Right ventricle myocardium superior (tissue), 1 donor: ENCODE measurements around the gene STAC3. TPM values are rescaled to one million over a fixed set of nuclear protein-coding genes. Genes with fewer than 3 reads are reported as not detected.

Source experiments
- ATAC-seq: fragments of 200-7000 bp; cut with Tn5 transposase; one replicate; pipeline ENCODE4 v1.9.1; 2020; ENCODE audit warnings: mild to moderate bottlenecking; ENCODE audit not compliant: poor library complexity
- DNase-seq: peaks from one replicate; pipeline ENCODE4 v3.0.0-alpha.2; 2020
- intact Hi-C: fragments of 100-400 bp; cut with DNase I; formaldehyde crosslinking; loops from one replicate; pipeline ENCODE4 v1.11.2; 2022
- total RNA-seq: library from RNA; stranded (reverse); fragmentation: NEBNext Ultra II Directional; extraction: Animal tissue kit (Norgen Biotek cat#: 25700); gene quantifications from one replicate; pipeline ENCODE4 v1.2.1, GENCODE V29; 2021
- donor health status: DM: no; HTN: yes; CAD: no; lungs with severe emphysema.

Gene STAC3
- total RNA-seq, 1 donor from 2014 or later, result 1.2 TPM

DNA sequence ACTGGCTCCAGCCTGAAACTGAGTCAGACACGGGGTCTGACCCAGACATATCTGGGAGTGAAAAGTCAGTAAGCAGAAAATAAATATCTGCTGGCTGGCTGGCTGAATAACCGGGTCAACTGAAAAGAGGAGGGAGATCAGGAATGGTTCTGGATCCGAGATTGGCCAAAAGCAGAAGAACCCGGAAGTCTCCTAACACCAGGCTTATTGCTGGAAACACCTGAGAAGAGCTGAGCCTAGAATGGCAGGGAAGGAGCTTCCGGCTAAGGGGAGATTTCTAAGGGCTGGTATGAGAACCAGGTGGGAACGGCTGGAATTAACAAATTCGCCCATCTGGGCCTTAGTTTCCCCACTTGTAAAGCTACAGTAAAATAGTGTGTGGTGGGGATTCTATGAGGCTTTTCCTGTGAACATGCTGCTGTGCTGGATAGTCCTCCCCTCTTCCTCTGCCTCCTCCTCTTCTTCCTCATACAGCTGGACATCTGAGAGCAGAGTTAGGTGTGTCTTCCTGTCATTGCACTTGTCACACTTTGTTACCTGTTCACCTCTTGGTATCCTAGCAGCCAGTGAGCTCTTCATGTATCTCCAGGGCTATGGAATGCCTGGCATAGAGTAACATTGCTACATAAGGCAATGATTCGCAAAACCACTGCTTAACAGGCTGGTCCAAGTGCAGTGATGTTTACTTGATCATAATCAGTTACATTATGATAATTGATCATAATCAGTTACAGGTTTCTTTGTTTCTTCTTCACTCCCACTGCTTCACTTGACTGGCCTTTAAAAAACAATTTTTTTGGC is 23.5 kb downstream of the STAC3 start:
- intact Hi-C loops, result no loop called here
- no peak for DNase-seq
- no peak for ATAC-seq

DNA sequence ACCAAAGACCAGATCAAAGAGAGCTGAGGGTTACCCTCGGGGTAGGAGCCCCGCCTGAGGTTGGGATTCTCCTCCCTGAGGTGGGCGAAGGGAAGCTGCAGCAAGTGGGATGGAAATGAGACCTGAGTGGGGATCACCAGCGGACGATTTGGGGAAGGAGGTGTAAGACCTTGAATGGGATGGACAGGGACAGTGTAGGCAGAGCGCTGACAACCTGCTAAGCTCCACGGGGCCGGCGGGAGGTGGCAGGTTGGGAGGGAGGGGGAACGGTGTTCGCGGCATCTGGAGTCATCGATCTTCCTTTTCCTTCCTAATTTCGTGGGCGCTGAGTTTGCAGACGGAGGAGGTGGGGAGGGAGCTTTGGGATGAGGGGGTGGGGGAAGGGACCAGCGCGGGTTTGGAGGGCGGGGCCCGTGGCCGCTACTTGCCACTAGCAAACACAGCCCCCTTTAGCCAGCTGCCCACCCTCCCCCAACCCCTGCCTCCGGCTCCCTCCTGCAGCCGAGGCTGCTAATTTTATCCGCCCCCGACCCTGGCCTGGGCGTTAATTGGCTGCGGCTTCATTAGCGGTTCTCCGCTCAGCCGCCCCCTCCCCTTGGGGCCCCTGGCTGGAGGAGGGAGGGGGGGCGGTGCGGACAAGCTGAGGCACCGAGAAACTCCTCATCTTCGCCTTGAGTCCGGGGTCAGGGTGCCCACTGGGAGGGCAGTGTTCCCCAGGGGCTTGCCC is 24.2 kb downstream of the STAC3 start:
- intact Hi-C loops, result no loop called here
- DNase-seq (no peak), ATAC-seq (no peak)

DNA sequence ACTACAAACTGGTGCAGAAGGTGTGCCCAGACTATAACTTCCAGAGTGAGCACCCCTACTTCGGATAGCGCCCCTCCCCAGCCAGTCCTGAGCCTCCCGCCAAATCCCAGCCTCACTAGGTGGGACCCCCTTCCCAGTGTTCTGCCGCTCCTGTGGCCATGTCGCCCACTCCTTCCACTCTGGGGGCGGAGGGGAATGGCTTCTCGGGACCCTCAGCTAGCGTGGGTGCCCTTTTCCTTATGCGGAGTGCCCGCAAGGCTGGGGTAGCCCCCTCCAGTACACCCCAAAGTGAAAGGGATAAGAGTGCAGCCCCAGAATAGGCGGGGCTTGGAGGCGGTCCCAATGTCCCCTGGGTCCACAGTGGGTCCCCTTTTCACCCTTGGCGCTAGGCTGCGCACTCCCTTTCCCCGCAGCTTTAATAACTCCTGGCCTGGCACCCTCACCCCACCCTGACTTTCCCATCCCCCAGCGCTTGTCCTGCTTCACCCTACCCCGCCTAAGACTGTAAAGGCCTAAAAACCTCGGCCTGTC is 25.2 kb downstream of the STAC3 start:
- ATAC-seq, result no peak
- DNase-seq, result no peak
- intact Hi-C loops, result no loop called here

DNA sequence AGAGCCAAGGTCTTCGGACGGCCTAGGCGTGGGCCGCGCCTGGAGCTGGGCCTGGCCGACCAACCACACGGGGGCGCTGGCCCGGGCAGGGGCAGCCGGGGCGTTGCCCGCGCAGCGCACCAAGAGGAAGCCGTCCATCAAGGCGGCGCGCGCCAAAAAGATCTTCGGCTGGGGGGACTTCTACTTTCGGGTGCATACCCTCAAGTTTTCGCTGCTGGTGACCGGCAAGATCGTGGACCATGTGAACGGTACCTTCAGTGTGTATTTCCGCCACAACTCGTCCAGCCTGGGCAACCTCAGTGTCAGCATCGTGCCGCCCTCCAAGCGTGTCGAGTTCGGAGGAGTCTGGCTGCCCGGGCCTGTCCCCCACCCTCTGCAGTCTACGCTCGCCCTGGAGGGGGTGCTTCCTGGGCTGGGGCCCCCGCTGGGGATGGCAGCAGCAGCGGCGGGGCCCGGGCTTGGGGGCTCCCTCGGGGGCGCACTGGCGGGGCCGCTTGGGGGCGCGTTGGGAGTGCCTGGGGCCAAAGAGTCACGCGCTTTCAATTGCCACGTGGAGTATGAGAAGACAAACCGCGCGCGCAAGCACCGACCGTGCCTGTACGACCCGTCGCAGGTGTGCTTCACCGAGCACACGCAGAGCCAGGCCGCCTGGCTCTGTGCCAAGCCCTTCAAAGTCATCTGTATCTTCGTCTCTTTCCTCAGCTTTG is 25.9 kb downstream of the STAC3 start:
- ATAC-seq, result peak; percentile 50
- peak; percentile 74 for DNase-seq
- intact Hi-C loops, result no loop called here

GRCh38 chr12:57224278-57224972 is 26.6 kb downstream of the STAC3 start:
- ATAC-seq (no peak), DNase-seq (no peak)
- intact Hi-C loops, result no loop called here

GRCh38 chr12:57223191-57224165 is 27.5 kb downstream of the STAC3 start:
- ATAC-seq, result no peak
- intact Hi-C loops, result no loop called here
- no peak for DNase-seq

DNA sequence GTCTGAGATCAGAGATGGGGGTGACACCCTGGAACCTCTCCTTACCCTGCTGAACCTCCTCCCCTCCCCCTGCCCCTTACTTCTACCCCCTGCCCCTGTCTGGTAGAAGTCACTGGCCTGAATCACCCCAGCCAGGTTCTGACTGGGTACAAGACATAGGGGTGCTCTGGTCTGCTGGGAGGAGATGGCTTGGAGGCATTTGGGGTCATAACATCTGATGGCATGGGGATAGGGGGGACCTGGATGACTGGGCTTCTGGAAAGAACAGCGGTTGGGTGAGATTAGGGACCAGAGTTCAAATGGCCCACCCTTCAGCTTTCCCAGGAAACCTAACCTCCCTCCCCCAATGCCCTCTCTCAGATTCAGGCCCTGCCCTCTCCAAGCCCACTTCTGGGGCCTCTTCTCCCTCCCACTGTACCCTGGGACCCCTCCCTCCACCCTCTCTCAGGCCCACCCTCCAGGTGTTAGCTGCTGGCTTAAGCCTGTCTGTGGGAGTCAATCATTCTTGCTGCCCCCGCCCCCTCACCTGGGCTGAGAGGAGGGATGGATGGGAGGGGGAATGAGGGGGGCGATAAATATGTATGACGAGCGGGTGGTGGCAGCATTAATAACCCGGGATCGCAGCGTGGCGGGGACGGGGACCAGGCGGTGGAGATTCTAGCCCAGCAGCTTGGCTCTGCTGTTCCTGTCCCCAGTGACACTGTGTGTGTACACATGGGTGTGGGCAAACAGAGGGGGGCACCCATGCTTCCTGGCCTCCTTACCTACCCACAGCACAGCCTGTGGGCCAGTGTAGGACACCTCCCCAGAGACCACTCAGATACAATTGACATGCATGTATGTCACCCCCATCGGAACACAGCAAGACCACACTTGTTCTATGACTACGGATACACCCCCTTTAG is 28.4 kb downstream of the STAC3 start:
- DNase-seq (no peak), ATAC-seq (no peak)
- intact Hi-C loops, result no loop called here

DNA sequence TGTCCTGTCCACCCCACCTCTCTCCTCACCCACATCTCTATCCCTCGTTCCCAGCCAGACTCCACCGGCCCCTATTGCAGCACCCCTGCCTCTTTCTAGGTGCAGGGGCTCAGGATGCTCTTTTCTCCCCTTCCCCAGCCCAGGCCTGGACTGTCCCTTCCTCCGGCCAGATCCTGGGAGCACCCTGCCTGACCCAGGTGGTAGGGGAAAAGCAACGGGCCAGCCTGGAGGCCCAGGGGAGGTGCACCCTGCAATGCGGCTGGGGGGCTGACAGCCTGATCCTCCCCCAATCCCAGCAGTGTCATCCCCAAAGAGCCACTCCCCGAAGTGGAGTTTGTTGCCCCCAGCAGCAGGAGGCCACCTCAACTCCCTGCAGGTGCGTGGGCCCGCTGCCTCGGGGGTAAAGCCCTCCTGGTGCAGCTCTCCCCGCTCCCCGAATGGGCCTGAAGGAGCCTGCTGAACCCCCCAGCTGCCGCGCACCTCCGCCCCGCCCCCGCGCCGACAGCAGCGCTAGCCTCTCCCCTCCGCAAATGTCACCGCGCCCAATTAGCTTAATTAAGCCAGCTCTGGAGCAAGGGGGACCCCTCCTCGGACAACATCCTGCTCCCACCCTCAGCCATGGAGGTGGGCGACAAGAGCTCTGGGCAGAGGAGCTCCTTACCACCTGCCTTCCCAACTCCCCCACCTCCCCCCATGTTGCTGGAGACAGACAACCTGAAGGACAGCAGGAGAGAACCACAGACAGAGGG is 29.6 kb downstream of the STAC3 start:
- ATAC-seq (no peak), DNase-seq (no peak)
- intact Hi-C loops, result no loop called here

DNA sequence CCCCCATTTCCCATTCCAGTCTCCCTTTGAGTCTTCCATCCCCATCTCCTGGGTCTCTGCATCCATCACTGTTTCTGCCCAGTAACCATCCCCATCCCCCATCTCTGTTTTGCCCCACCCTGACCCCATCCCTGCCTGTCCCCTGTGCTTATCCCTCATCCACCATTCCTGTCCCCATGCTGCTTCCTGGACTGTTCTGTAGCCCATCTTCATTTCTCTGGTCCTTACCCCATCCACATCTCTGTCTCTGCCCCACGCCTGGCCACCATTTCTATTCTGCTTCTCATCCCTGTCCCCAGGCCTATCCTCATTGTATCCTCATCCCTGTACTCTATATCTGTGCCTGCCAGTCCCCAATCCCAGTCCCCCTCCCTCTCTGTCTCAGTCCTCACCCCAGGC is 30.2 kb downstream of the STAC3 start:
- ATAC-seq, result no peak
- no peak for DNase-seq
- intact Hi-C loops, result no loop called here

DNA sequence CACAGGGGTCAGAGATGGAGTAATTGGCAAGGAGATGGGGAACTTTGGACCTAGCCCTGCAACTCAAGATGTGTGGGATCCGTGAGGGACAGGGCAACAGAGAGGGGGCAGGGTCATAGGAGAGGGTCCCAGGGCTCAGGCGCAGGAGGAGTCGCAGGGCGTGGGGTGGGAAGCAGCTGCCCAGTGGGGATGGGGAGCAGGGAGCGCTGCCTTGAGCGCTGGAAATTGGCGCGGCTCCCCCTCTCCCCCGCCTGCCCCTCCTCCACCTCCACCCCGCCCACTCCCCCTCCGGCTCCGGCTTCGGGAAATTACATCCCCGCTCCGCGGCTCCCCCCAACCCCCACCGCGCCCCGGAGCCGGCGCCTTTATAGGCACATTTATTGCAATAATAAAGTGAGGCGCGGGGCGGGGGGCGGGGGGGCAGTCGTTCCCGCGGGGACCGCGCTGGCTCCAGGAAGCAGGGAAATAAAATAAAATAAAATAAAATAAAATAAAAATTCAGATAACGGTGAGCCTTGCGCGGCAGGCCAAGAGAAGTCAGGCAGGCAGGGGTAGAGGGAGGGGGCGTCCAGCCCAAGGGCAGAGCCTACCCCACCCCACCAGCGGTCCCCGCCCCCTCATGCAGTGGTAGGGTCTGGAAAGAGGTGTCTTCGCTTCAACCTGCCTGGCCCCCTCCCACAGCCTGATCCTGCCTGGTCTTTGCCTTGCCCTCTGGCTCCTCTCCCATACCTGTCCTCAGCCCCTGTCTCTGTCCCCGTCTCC is 30.8 kb downstream of the STAC3 start:
- ATAC-seq (no peak), DNase-seq (no peak)
- intact Hi-C loops, result no loop called here

DNA sequence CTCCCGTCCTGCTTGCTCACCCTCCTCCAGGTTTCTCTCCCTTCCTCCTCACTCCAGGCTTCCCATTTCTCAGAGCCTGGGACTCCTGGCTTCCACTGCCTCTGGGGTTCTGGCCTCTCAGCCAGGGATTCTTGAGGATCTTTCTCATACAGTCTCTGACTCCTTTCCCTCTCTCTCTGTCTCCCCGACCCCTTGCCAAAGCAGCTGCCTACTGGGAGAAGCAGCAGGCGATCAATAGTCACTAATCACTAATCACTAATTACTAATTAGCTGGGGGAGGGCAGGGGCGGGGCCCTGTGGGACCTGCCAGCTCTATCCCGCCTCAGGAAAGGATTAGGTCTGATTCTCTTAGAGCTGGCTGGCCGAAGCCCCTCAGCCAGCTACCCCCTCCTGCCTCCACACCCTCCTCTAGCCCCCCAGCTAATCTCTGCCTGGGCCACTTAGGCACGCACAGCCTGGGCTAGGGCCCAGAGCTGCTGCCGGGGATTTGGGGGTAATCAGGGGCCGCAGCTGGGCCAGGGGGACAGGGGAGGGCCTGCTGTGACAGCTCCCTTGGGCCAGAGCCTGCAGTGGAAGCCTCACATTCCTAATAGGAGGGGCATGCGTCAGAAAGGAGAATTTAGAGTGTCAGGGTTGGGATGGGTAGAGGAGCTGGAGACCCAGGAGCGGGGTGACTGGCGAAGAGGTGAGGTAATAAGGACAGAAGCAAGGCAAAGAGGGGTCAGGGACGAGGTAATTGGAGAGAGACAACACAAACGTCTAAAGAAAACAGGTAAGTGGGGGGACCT is 31.6 kb downstream of the STAC3 start:
- DNase-seq (no peak), ATAC-seq (no peak)
- intact Hi-C loops, result no loop called here

GRCh38 chr12:57218030-57218853 is 32.7 kb downstream of the STAC3 start:
- DNase-seq (no peak), ATAC-seq (no peak)
- intact Hi-C loops, result no loop called here

GRCh38 chr12:57216921-57217879 is 33.8 kb downstream of the STAC3 start:
- ATAC-seq (no peak), DNase-seq (no peak)
- intact Hi-C loops, result no loop called here
